ENCODE measurements around the gene TPPP2. TPM values are rescaled to one million over a fixed set of nuclear protein-coding genes. Genes with fewer than 3 reads are reported as not detected.

Gene TPPP2
- total RNA-seq, 4 donors from 2014 or later = 0.22 to 2.3 (median 1.1) TPM

- Histone ChIP-seq H3K4me3 (peak overlapping the region; percentile 95 to 99 (median 99)), H3K4me1 (peaks cover 59 to 60% of the 10 kb centered on the region in 2 donors), H3K36me3 (peaks cover 0 to 28% of the 10 kb centered on the region in 2 donors), H3K27ac (peak overlapping the region; percentile 97 to 100 (median 100)), H3K27me3 (no peaks in the 10 kb centered on the region), H3K9me3 (no peaks in the 10 kb centered on the region)
- ATAC-seq = peak; percentile 46 to 51
- in situ Hi-C loops (cut with MboI; ENCODE audit: low sequenced_read_pairs in 4 of 4) (loop anchor here in 1 of 4 donors (25.0 kb wide), 1 partner anchor 563 kb away; the partner anchor contains the start of genes APEX1, OSGEP, PIP4P1 and PNP), intact Hi-C loops (cut with DNase I; ENCODE audit: low total_unique reads) (loop anchor here (1.0 kb wide), 1 partner anchor 14 kb away; no protein-coding TSS in a partner anchor)
- TF ChIP-seq CTCF (IDR thresholded peaks at IDR 0.05 in 4 of 5, conservative IDR thresholded peaks at IDR 0.05 in 1 of 5) = peak in 1 of 5 experiments; percentile 30
- TF ChIP-seq POLR2A (IDR thresholded peaks at IDR 0.05) = peak; percentile 41 to 70
- DNase-seq = peak; percentile 79 to 91
These were observed 4.4 kb upstream of the TPPP2 start for GRCh38 chr14:21025371-21026273.

GRCh38 chr14:21026274-21026987 is 3.6 kb upstream of the TPPP2 start:
- ATAC-seq (peak in 1 of 2 donors; percentile 15), DNase-seq (peak in 1 of 2 donors; percentile 56)
- Histone ChIP-seq H3K36me3 (peaks cover 0 to 20% of the 10 kb centered on the region in 2 donors), H3K27ac (peak overlapping the region; percentile 97 to 100 (median 100)), H3K9me3 (no peaks in the 10 kb centered on the region), H3K4me3 (peak overlapping the region; percentile 95 to 99 (median 99)), H3K27me3 (no peaks in the 10 kb centered on the region), H3K4me1 (peaks cover 52 to 56% of the 10 kb centered on the region in 2 donors)
- in situ Hi-C loops (cut with MboI; ENCODE audit: low sequenced_read_pairs in 4 of 4) (loop anchor here in 1 of 4 donors (25.0 kb wide), 1 partner anchor 564 kb away; the partner anchor contains the start of genes APEX1, OSGEP, PIP4P1 and PNP), intact Hi-C loops (cut with DNase I; ENCODE audit: low total_unique reads) (no loop called here)
- TF ChIP-seq POLR2A (IDR thresholded peaks at IDR 0.05) (no peak), CTCF (IDR thresholded peaks at IDR 0.05 in 4 of 5, conservative IDR thresholded peaks at IDR 0.05 in 1 of 5) (no peak)

- no peaks in the 10 kb centered on the region for H3K9me3 ChIP-seq
- peaks cover 0 to 15% of the 10 kb centered on the region in 2 donors for H3K36me3 ChIP-seq
- DNase-seq (peak in 1 of 2 donors; percentile 84), ATAC-seq (peak; percentile 53 to 61)
- peaks cover 50 to 53% of the 10 kb centered on the region in 2 donors for H3K4me1 ChIP-seq
- peak overlapping the region; percentile 97 to 100 (median 100) for H3K27ac ChIP-seq
- H3K4me3 ChIP-seq = peak overlapping the region in 1 of 4 donors; percentile 10
- intact Hi-C loops (cut with DNase I; ENCODE audit: low total_unique reads) (no loop called here), in situ Hi-C loops (cut with MboI; ENCODE audit: low sequenced_read_pairs in 4 of 4) (loop anchor here in 1 of 4 donors (25.0 kb wide), 1 partner anchor 565 kb away; the partner anchor contains the start of genes APEX1, OSGEP, PIP4P1 and PNP)
- no peak for TF ChIP-seq CTCF (IDR thresholded peaks at IDR 0.05 in 4 of 5, conservative IDR thresholded peaks at IDR 0.05 in 1 of 5)
- TF ChIP-seq POLR2A (IDR thresholded peaks at IDR 0.05) = peak; percentile 22 to 30
- no peaks in the 10 kb centered on the region for H3K27me3 ChIP-seq
These were observed 3.1 kb upstream of the TPPP2 start for GRCh38 chr14:21026988-21027315.

- DNase-seq (no peak), ATAC-seq (no peak)
- Histone ChIP-seq H3K27ac (peak overlapping the region in 1 of 4 donors; percentile 100), H3K4me3 (no peak overlapping the region), H3K4me1 (peaks cover 28 to 55% of the 10 kb centered on the region in 2 donors), H3K9me3 (no peaks in the 10 kb centered on the region), H3K36me3 (no peaks in the 10 kb centered on the region), H3K27me3 (no peaks in the 10 kb centered on the region)
- no peak for TF ChIP-seq POLR2A (IDR thresholded peaks at IDR 0.05)
- no peak for TF ChIP-seq CTCF (IDR thresholded peaks at IDR 0.05 in 4 of 5, conservative IDR thresholded peaks at IDR 0.05 in 1 of 5)
- in situ Hi-C loops (cut with MboI; ENCODE audit: low sequenced_read_pairs in 4 of 4) = loop anchor here in 1 of 4 donors (25.0 kb wide), 1 partner anchor 568 kb away; the partner anchor contains the start of genes APEX1, OSGEP, PIP4P1 and PNP
- intact Hi-C loops (cut with DNase I; ENCODE audit: low total_unique reads) = no loop called here
These were observed 514 bp downstream of the TPPP2 start for GRCh38 chr14:21030531-21030930.

Data from gastrocnemius medialis (tissue), 4 donors.